Measurements from ENCODE around the gene GALNT9.

The GALNT9 gene

DNA sequence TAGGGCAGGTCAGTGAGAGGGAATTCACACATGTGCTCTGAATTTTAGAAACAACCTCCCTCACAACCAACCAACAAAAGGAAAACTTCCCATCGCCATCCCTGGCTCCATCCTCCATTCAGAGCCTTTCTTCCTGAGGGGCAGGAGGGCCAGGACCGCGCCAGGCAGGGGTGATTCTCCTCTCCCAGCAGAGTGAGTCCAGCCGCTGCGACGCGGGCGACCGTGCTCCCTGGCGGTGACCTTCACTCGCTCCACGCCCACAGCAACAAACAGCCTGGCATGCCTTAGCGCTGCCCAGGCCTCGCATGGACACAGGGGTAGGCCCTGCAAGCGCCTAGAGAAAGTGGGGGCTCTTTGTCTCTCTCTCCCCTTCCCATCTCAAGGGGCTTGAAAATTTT is 3.7 kb downstream of the GALNT9 start:
- no peak for DNase-seq (ENCODE audit: low spot score)

DNA sequence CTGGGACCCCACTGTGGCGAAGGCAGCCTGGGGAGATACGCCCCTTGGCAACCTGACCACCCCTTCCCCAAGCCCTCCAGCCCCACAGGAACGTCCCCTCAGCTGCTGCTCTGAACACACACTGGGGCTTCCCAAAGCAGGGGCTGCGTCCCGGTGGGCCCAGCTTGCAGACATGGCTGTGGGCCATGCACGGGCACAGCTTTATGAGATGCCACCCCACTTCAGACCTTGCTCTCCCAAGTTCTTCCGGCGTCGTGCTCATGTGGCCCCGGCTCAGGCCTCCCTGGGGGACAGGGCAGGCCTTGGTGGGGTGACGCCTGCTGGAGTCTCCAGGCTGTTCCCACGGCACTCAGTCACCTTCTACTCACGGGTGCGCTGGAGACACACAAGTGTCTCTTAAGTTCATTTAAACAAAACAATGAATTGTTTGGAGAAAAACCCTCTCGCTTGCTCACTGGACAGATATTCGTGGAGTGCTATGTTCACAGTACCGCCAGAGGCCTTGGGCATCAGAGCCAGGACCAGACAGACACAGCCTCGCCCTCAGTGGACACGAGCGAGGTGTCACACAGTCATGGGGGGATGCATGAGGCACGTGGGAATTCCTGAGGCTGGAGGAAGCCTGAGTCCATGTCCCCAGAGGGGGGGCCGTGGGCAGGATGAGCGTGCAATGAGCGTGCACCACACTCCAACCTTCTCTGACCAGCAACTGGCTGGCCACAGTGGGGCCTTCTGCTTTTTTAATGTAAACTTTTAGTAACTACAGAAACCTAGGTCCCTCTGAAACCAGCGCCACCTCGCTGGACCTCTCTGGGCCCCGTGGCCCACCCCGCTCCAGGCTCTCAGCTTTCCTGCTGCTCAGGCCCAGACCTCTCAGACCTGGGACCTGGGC is 4.3 kb downstream of the GALNT9 start:
- no peak for DNase-seq (ENCODE audit: low spot score)

GRCh38 chr12:132324173-132324572 is 5.2 kb downstream of the GALNT9 start:
- no peak for DNase-seq (ENCODE audit: low spot score)

GRCh38 chr12:132323171-132324010 is 6.0 kb downstream of the GALNT9 start:
- no peak for DNase-seq (ENCODE audit: low spot score)

DNA sequence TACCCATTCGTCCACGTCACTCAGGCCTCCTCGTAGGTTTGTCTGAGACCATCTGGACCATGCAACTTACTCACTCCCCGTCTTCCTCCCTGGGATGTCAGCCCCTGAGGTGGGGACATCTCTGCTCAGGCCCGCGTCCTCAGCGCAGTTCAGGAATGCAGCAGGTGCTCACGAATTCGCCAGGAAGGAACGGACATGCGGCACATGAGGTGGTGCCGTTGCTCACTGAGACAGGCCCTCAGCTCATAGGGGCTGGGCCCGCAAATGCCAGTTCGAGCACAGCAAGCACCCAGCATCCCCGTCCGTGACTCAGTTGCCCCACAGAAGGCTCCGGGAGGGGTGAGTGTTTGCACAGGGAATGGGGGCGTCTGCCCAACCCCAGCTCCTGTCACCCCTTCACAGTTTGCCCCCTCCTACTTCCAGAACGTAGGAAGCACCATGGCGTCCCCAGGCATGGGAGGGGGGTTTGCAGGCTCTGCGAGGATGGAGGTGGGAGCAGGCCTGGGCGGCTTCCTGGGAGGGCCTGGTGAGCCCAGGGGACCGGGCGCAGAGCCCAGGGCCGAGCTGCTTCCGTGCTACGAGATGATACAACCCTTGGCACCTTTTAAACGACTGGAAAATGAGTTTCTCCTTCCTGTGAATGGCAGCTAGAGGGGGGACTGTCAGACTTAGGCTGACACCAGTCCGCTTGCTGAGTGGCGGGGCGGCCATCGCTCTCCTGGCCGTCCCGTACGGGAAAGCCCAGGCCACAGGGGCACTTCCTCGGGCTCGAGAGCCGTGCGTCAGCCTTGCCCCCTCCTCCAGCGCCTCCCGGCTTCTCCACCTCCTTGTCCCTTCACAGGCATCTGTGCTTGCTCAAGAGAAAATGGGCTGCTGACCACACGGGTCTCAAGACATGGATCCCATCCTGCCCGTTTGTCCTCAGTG is 6.9 kb downstream of the GALNT9 start:
- no peak for DNase-seq (ENCODE audit: low spot score)

- no peak for DNase-seq (ENCODE audit: low spot score)
Observed at GRCh38 chr12:132321321-132322118, 7.9 kb downstream of the GALNT9 start.

- DNase-seq (ENCODE audit: low spot score) = no peak
Observed at GRCh38 chr12:132320767-132321211, 8.6 kb downstream of the GALNT9 start.

GRCh38 chr12:132319991-132320570 is 9.3 kb downstream of the GALNT9 start:
- DNase-seq (ENCODE audit: low spot score) = no peak

DNA sequence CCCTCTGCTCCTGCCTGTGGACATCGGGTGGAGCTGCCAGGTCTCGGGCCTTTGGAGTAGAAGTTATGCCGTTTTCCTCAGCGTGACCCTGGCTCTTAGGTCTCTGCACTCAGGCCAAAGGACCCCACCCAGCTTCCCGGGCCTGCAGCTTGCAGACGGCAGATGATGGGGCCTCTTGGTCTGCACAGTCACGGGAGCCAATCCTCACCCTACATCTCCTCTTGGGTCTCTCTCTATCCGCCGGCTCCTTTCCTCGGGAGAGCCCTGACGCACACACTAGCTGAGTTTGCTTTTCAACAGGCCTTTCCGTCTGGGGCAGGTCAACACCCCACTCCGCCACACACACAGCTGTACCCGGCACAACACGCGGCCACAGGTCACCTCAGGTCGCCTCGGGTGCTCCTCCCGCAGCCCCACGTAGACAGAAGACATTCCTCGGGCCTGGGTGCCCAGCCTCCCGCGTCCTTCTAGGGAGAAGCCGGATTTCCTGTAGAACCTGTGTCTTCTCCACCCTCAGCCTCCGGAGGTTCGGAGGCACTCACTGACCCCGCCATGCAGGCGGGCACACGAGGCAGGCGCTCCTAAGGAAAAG is 9.9 kb downstream of the GALNT9 start:
- no peak for DNase-seq (ENCODE audit: low spot score)

- DNase-seq (ENCODE audit: low spot score) = no peak
Observed at GRCh38 chr12:132318618-132319033, 10.8 kb downstream of the GALNT9 start.

DNA sequence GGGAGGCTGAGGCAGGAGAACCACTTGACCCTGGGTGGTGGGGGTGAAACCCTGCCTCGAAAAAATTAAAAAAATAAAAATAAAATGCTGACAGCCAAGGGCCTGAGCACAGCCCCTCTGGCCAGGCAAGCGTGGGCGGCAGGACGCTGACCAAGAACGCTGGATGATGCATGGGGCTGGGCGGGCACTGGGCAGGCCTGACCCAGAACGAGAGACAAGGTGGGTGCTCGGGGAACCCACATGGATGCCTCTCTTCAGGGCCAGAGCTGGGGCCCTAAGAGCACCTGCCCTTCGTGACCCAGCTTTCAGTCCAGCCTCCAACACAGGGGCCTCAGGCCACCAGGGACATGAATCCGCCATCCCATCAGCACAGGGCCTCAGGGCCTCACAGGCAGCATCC is 11.3 kb downstream of the GALNT9 start:
- DNase-seq (ENCODE audit: low spot score) = no peak

DNA sequence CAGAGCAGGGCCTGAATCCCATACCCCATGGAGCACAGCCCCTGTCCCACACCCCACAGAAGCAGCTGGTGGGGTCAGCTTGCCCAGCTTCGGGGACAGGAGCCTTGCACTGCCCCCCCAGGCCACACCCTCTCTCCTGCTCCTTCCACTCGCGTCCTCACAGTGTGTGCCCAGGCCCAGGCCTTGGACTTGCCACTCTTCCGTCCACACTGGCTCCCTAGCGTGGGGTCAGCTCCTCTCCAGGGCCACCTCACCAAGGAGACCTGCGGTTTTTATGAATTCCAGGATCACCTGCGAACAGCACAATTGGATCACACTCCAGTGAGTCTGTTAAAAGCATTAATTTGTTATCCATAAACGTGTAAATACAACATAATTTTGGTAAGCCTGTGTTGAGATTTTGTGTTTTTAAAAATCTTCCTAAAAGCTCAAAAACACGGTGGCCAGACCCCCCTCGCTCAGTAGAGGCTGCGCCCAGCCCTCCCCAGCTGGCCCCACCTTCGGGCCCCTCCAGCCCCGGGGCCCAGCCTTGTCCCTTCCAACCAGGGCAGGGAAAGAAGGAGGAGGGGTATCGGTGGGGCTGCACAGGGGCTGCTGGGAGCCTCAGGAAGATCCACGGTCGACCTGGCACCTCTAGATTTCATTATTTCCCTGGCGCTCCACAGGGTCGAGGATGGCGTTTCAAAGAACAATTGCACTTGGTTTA is 12.0 kb downstream of the GALNT9 start:
- no peak for DNase-seq (ENCODE audit: low spot score)

DNA sequence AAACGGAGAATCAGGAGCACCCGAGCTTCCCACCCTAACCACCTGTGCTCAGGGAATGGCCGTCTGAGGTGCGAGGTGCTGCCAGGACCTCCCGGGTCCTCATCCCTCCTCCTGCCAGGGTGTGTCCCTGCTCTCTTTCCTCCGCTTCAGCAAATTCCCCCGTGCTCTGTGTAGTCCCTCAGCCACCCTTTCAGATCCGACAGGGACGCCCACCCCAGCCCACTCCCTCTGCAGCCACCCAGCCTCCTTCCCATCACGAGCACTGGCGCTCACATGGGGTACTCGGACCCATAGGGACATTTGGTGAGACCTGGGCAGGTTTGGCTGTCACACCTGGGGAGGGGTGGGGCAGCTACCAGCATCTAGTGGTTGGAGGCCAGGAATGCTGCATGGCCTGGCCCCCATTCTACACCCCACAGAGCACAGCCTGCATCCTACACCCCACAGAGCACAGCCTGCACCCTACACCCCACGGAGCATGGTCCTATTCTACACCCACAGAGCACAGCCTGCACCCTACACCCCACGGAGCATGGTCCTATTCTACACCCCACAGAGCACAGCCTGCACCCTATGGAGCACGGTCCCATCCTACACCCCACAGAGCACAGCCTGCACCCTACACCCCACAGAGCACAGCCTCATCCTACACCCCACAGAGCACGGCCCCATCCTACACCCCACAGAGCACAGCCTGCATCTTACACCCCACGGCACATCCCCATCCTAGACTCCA is 12.7 kb downstream of the GALNT9 start:
- no peak for DNase-seq (ENCODE audit: low spot score)

DNA sequence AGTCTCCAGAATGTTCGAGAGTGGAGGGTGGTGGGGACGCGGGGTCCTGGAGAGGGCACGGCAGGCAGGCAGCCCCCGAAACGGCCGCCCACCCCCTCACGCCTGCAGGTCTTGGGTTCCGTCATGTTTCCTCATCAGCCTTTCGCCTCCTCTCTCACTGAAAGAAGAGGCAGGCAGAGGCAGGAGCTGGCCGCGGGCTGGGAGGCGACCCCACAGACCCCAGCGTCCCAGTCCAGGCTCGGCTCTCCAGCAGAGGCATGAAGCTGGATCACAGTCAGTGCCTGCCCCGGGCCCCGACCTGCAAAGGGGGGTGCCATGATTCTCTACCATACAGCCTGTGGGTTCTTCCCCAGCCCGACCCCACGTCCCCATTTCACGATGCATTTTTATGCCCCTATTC is 13.4 kb downstream of the GALNT9 start:
- DNase-seq (ENCODE audit: low spot score) = no peak

DNA sequence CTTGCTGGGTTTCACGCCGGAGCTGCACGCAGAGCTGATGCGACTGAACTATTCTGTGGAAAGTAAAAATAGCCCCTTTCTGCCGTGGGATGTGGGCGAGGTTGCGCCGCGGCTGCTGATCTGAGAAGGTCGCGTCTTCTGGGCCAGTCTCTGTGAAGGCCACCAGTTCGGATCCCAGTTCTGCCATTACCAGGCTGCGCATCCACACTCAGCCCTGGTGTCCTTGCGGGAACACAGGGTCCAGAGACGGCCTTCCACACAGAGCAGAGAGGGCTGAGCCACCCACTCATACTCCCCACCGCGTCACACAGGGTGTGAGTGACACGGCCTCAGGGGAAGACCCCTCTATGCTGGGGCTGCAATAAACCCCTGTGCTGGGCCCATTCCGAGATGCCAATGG is 13.9 kb downstream of the GALNT9 start:
- no peak for DNase-seq (ENCODE audit: low spot score)

DNA sequence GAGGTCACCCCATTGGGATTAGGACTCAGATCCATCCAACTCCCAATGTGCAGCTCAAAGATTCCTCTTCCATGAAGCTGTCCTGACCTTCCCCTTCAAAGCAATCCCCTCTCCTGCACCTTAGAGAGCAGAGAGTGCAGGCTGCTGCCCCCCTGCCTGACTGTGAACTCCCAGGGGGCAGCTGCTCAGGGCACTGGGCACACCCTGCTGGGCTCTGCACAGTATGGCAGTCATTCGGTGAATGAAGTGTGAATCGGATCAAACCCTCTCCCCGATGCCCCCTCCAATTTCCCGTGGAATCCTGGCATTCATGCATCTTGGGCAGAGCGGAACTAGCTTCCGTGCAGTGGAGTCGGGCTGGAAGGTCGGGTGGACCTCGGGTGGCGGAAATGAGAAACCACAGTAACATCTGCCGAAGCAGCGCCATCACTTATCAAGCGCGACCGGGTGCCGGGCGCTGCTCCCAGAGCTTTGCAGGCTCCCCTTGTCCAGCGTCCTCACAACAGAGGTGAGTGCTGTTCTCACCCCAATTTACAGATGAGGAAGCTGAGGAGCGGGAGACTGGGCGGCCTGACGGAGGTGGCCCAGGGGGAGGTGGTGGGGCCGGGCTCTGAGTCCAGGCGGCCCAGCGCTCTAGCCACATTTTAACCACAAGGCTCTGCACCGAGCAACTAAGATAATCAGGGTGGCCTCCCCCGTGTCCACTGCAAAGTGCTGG is 14.7 kb downstream of the GALNT9 start:
- no peak for DNase-seq (ENCODE audit: low spot score)

DNA sequence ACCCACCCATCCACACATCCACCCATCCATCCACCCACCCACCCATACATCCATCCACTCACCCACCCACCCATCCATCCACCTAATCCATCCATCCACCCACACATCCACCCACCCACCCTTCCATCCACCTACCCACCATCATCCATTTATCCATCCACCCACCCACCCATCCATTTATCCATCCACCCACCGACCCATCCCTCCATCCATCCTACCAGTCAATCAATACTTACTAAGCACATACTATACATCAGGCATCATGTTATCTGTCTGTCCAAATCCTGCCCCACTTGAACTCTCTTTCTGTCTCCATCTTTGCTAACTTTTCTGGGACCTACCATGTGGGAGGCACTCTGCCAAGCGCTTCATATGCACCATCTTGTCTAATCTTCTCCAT is 15.4 kb downstream of the GALNT9 start:
- DNase-seq (ENCODE audit: low spot score) = no peak

DNA sequence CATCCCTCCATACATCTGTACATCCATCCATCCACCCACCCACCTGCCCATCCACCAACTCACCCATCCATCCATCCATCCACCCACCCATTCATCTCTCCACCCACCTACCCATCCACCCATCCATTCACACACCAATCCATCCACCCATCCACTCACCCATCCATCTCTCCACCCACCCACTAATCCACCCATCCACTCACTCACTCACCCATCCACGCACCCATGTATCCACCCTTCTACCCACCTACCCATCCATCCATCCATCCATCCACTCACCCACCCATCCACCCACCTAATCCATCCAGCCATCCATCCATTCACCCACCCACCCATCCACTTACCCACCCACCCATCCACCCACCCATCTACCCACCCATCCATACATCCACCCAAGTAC is 16.2 kb downstream of the GALNT9 start:
- DNase-seq (ENCODE audit: low spot score) = no peak
